ENCODE data around the gene PLCB1. TPM values are rescaled to one million over a fixed set of nuclear protein-coding genes. Genes with fewer than 3 reads are reported as not detected.
A peak's percentile ranks its signal among the peaks of the same experiment; 100 is the strongest.

The PLCB1 gene
- polyA plus RNA-seq, 3 donors from 2014 or later: 11.0 to 20.4 (median 12.6) TPM

DNA sequence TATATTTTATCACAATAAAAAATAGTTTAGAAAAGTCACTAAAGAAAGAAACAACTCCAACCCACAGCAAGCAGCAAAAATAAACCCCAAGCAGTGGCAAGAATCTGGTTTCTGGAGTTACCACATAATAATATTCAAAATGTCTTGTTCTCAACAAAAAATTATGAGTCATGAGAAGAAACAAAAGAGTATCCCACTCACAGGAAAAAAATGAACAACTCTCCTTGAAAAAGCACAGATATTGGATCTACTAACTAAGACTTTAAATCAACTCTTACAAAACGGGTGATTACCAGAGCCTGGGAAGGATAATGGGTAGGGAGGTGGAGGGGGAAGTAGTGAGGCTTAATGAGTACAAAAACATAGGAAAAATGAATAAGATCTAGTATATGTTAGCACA lies 425.6 kb downstream of the PLCB1 start:
- Mint-ChIP-seq H3K9me3 (peaks cover 6 to 28% (median 16%) of the 10 kb centered on the region in 6 donors), H3K27ac (no peak overlapping the region), H3K4me1 (peaks cover 10 to 27% of the 10 kb centered on the region in 2 donors), H3K36me3 (peaks cover 4 to 28% (median 24%) of the 10 kb centered on the region in 3 donors), H3K27me3 (ENCODE audit: low read depth in 3 of 3) (peaks cover 0 to 2% (median 2%) of the 10 kb centered on the region in 3 donors), H3K4me3 (no peak overlapping the region)
- DNase-seq: no peak

DNA sequence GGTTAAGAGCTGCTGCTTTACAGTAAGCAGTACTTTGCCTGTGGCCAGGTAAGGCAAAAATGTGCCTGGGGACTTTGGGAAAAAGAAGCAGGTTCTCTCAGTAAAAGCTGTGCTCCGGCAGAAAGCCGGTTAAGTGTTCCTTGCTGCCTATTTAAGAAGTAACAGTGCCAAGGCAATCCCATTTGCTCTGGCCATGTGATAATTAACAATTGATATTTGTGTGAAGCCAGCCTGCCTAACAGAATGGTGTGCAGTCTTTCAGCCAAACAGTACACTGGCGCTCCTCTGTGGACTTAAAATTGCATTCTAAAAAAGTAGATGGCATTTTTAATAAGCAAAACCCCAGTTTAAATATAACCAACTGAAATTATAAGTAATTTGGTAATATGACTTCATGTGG lies 430.3 kb downstream of the PLCB1 start:
- H3K9me3 Mint-ChIP-seq: peaks cover 0 to 18% (median 12%) of the 10 kb centered on the region in 6 donors
- peaks cover 9 to 21% (median 11%) of the 10 kb centered on the region in 3 donors for H3K36me3 Mint-ChIP-seq
- DNase-seq: no peak
- H3K4me3 Mint-ChIP-seq: no peak overlapping the region
- no peak overlapping the region for H3K27ac Mint-ChIP-seq
- H3K4me1 Mint-ChIP-seq: peaks cover 2% of the 10 kb centered on the region in 2 donors
- peaks cover 0 to 4% (median 2%) of the 10 kb centered on the region in 3 donors for H3K27me3 Mint-ChIP-seq (ENCODE audit: low read depth in 3 of 3)

DNA sequence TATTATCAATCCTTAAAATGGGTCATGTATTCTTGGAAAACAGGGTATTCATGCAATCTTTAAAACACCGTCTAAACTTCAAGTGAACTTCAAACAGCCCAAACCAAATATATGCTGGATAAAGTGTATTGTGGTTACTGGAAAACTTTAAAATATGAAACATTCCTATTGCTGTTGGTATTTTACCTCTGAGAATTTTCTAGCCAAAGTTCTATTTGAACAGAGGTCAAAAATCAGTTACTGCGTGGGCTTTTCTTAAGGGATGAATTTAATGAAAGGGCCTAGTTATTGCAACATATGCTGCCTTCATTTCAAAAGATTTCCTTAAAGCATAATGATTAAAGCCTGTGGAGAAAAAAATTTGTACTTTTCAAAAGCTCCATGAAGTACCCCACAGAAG lies 436.0 kb downstream of the PLCB1 start:
- H3K27me3 Mint-ChIP-seq (ENCODE audit: low read depth in 3 of 3): peaks cover 0 to 2% (median 2%) of the 10 kb centered on the region in 3 donors
- no peak overlapping the region for H3K27ac Mint-ChIP-seq
- peaks cover 0 to 13% (median 0%) of the 10 kb centered on the region in 6 donors for H3K9me3 Mint-ChIP-seq
- H3K4me3 Mint-ChIP-seq: no peak overlapping the region
- no peak for DNase-seq
- peaks cover 0 to 8% (median 6%) of the 10 kb centered on the region in 3 donors for H3K36me3 Mint-ChIP-seq
- peaks cover 5% of the 10 kb centered on the region in 2 donors for H3K4me1 Mint-ChIP-seq

DNA sequence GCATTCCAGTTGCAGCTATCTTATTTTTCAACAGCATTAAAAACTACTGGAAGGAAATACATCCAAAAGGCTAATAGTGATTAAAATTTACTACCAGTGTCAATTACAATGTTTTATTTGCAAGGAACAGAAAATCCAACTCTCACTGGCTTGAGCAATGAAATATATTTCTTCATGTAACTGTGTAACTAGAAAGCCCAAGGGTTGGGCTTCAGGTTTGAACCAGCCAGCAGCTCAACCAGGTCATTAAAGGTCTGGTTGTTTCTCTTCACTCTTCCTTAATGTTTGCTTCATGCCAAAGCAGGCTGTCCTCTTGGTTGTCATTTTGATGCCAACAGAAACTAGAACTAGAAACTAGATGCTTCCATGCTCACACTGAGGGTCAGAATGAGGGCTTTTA lies 437.7 kb downstream of the PLCB1 start:
- Mint-ChIP-seq H3K4me1 (peaks cover 5% of the 10 kb centered on the region in 2 donors), H3K4me3 (no peak overlapping the region), H3K27ac (no peak overlapping the region), H3K9me3 (no peaks in the 10 kb centered on the region), H3K36me3 (no peaks in the 10 kb centered on the region), H3K27me3 (ENCODE audit: low read depth in 3 of 3) (peaks cover 0 to 4% (median 2%) of the 10 kb centered on the region in 3 donors)
- DNase-seq: no peak

DNA sequence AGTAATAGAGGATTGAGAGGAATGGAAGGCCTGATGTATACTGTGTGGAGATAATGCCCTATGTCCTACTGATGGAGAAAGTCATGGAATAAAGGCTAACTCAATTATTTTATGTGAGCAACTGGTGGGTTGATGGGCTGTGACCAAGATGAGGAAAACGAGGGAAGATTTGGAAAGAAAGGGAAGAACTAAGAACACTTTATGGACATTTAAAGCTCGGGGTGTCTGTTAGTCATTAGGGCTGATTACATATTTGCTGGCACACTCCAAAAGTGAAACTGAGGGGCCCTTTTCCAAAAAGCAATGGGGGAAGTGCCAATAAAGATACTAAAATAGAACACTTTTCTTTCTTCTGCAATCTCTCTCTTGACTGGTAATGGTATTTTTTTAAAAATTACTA lies 439.5 kb downstream of the PLCB1 start:
- H3K9me3 Mint-ChIP-seq: no peaks in the 10 kb centered on the region
- H3K36me3 Mint-ChIP-seq: no peaks in the 10 kb centered on the region
- no peak for DNase-seq
- H3K27ac Mint-ChIP-seq: peak overlapping the region in 1 of 6 donors; percentile 2
- H3K4me1 Mint-ChIP-seq: peaks cover 5% of the 10 kb centered on the region in 2 donors
- peaks cover 0 to 4% (median 0%) of the 10 kb centered on the region in 3 donors for H3K27me3 Mint-ChIP-seq (ENCODE audit: low read depth in 3 of 3)
- no peak overlapping the region for H3K4me3 Mint-ChIP-seq

DNA sequence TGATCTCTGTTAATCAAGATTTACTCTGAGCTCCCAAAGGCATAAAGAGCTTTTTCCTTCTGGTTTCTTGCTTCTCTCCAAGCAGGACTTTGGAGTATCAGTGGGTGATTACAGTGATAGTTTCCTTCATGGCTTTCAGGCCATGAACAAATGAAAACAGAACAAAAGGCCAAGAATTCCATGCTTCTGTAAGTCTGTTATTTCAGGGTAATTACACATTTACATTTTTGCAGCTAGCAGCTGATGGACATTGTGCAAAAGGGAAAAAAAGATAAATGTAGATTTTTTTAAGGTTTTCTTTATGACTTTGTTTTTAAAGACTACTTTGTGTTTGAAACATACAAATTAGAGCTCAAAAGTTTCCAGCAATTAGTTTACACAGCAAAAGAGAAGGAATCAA lies 441.6 kb downstream of the PLCB1 start:
- Mint-ChIP-seq H3K9me3 (no peaks in the 10 kb centered on the region), H3K36me3 (no peaks in the 10 kb centered on the region), H3K4me1 (peaks cover 5% of the 10 kb centered on the region in 2 donors), H3K4me3 (no peak overlapping the region), H3K27me3 (ENCODE audit: low read depth in 3 of 3) (peaks cover 0 to 2% (median 0%) of the 10 kb centered on the region in 3 donors), H3K27ac (no peak overlapping the region)
- no peak for DNase-seq

DNA sequence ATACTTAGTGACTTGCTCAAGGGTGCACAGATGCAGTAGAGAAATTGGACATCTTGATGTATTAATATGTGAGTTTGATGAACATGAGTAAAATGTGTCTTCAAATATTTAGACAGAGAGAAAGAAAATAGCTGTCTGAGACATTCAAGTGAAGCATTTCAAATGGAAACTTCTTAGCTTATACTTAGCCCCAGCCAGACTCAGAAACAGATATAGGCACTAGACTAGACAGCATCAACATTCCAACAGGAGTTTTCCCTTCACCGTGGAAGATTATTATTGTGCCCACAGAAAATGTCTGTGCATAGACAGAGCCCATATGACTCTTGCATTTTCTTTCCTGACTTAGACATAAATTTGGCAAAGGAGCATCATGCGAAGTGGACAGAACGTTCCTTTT lies 443.0 kb downstream of the PLCB1 start:
- H3K27ac Mint-ChIP-seq: no peak overlapping the region
- H3K36me3 Mint-ChIP-seq: no peaks in the 10 kb centered on the region
- H3K4me1 Mint-ChIP-seq: peaks cover 3 to 5% of the 10 kb centered on the region in 2 donors
- H3K27me3 Mint-ChIP-seq (ENCODE audit: low read depth in 3 of 3): peaks cover 0 to 2% (median 0%) of the 10 kb centered on the region in 3 donors
- no peak for DNase-seq
- no peaks in the 10 kb centered on the region for H3K9me3 Mint-ChIP-seq
- H3K4me3 Mint-ChIP-seq: no peak overlapping the region

DNA sequence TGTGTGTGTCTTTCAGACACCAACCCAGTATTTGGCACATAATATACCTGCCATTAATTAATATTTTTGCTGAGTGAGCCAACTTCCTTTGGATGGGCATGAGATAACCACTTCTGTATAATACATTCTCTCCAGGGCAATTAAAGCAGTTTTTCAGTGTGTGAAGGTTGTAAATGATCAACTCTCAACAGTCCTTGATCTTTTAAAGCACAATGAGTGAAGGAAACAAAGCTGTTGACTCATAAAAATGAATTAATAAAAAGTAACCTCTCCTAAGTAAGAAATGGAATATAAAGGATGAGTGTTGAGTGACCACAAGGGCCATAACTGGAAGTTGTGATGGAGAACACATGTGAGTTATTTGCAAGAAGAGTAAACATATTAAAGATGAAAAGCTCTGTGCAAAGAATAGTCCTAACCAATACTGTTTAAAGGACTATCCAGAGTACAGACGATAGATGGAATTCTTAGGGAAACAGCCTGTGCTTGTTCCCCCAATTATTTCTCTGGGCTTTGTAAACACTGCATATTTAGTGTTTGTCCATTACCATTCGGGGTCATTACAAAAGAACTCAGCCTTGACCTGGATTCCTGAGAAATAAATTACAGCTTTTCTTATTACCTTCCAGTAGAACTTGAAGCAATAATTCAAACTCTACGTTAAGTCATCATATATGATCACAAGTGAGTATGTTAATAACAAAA lies 446.2 kb downstream of the PLCB1 start:
- H3K9me3 Mint-ChIP-seq: no peaks in the 10 kb centered on the region
- no peak overlapping the region for H3K4me3 Mint-ChIP-seq
- no peak for DNase-seq
- H3K4me1 Mint-ChIP-seq: peaks cover 0 to 3% of the 10 kb centered on the region in 2 donors
- H3K27me3 Mint-ChIP-seq (ENCODE audit: low read depth in 3 of 3): peaks cover 0 to 2% (median 2%) of the 10 kb centered on the region in 3 donors
- no peaks in the 10 kb centered on the region for H3K36me3 Mint-ChIP-seq
- H3K27ac Mint-ChIP-seq: no peak overlapping the region

DNA sequence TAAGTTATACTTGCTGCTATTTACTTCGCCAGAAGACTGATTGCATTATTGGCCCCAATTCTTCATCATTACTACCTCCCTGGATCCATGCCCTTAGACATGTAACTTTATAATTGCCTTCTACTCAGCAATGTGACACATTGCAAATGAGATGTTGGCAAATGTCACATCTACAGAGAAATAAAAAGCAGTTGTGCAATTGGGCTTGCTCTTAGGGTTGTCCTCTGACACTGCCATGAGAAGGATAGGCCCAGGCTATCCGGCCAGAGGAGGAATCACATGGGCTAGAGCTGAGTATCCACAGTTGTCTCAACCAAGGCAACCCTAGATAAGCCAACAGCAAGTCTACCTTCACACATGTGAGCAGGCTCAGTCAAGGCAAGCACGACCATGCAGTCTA lies 447.0 kb downstream of the PLCB1 start:
- H3K27me3 Mint-ChIP-seq (ENCODE audit: low read depth in 3 of 3): peaks cover 0 to 2% (median 1%) of the 10 kb centered on the region in 3 donors
- H3K4me1 Mint-ChIP-seq: peaks cover 0 to 3% of the 10 kb centered on the region in 2 donors

DNA sequence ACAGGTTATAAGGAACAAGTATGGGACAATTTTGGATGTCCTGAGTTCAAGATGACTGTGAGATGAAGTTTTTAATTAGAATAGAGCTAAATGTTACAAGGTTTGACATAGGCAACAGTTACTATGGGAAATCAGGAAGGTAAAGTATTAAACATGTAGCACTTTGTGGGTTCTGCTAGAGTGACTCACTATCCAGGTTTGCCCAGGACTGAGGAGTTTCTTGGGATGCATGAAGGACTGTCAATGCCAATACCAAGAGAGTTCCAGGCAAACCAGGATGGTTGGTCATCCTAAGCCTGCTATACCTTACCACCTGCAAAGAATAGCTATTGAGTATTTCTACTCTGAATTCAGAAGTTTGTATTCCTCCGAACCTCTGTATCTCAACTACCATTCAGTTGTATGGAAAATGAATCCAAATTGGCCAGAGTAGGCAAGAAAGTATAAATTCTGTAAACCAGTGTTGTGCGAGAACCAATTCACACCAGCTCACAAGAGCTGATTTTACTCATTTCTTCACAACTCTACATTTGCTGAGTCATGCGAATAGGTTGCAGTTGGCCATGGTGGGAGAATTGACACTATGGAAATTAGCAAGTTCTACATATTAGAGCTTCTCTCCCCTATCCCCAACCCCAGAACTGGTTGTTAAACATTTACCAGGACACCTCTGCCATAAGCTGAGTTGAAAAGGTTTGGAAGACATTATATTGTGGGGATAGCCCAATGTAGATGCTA lies 449.5 kb downstream of the PLCB1 start:
- H3K27ac Mint-ChIP-seq: no peak overlapping the region
- DNase-seq: no peak
- H3K36me3 Mint-ChIP-seq: no peaks in the 10 kb centered on the region
- H3K4me3 Mint-ChIP-seq: no peak overlapping the region
- H3K9me3 Mint-ChIP-seq: no peaks in the 10 kb centered on the region
- peaks cover 0 to 2% (median 0%) of the 10 kb centered on the region in 3 donors for H3K27me3 Mint-ChIP-seq (ENCODE audit: low read depth in 3 of 3)
- peaks cover 0 to 3% of the 10 kb centered on the region in 2 donors for H3K4me1 Mint-ChIP-seq

More for the DNA sequence above, 447.0 kb downstream of the PLCB1 start:
- DNase-seq: no peak
- no peak overlapping the region for H3K4me3 Mint-ChIP-seq
- no peaks in the 10 kb centered on the region for H3K36me3 Mint-ChIP-seq
- H3K9me3 Mint-ChIP-seq: no peaks in the 10 kb centered on the region
- no peak overlapping the region for H3K27ac Mint-ChIP-seq

DNA sequence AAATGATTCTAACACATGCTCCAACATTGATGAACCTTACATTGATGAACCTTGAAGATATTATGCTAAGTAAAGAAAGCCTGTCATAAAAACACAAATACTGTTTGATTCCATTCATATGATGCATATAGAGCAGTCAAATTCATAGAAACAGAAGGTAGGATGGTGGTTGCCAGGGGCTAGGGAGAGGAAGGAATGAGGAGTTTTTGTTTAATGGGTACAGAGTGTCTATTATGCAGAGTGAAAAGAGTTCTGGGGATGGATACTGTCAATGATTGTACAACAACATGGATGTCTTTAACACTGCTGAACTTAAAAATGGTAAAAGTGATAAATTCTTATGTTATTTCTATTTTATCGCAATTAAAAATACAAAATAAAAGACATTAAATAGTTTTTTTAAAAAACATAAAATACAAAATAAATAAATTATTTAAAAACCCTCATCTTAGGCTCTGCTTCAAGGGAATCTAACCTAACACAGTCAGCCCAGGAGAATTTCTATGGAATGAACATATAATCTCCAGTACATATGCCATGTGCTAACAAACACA lies 451.0 kb downstream of the PLCB1 start:
- DNase-seq: no peak
- H3K27ac Mint-ChIP-seq: peak overlapping the region in 1 of 6 donors; percentile 38
- peaks cover 0 to 2% (median 0%) of the 10 kb centered on the region in 3 donors for H3K27me3 Mint-ChIP-seq (ENCODE audit: low read depth in 3 of 3)
- H3K36me3 Mint-ChIP-seq: no peaks in the 10 kb centered on the region
- no peak overlapping the region for H3K4me3 Mint-ChIP-seq
- no peaks in the 10 kb centered on the region for H3K9me3 Mint-ChIP-seq
- peaks cover 12 to 13% of the 10 kb centered on the region in 2 donors for H3K4me1 Mint-ChIP-seq

DNA sequence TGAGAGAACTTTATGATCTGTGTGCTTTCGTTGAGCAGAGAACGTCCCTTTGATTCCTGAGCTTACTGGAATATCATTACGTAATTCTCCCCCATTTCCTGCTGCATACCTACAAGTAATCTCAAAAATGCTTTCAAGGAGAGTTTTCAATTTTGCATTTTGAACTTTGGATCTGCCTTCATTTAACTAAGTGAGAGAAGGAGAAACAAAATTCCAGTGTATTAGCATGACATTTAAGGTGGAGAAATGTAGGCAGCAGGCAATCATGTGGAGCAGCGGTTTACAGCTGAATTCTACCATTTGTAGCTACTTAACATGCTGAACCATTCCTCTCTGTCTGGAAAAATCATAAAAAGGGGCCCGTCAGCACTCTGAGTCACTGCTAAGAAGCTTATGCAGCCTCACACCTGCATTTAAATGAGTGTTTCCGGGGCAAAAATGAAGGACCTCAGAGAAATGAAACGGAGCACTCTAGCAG lies 451.5 kb downstream of the PLCB1 start:
- Mint-ChIP-seq H3K4me1 (peaks cover 17 to 18% of the 10 kb centered on the region in 2 donors), H3K27ac (peak overlapping the region in 1 of 6 donors; percentile 38), H3K4me3 (no peak overlapping the region), H3K9me3 (no peaks in the 10 kb centered on the region), H3K36me3 (no peaks in the 10 kb centered on the region), H3K27me3 (ENCODE audit: low read depth in 3 of 3) (peaks cover 0 to 2% (median 0%) of the 10 kb centered on the region in 3 donors)
- DNase-seq: no peak

DNA sequence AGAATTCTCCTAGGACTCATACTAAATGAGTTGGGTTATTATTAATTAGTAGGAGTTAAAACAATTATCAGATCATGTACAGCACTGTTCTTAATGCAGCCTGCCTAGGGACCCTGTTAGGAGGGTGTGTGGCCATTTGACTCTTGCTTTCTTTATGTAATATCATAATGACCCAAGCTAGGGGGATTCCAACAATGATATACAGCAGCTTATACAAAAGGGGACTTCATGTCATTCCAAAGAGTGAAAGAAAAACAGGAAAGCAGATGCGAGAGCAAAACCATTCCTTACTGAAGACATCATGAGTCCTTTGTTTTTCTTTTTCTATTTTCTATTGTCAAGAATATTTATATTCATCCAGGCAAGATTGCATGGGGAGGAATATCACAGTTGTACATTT lies 455.2 kb downstream of the PLCB1 start:
- Mint-ChIP-seq H3K27ac (peak overlapping the region; percentile 5 to 93 (median 80)), H3K4me3 (peak overlapping the region in 2 of 5 donors; percentile 0 to 18), H3K4me1 (peaks cover 23 to 39% of the 10 kb centered on the region in 2 donors), H3K36me3 (peaks cover 0 to 3% (median 0%) of the 10 kb centered on the region in 3 donors), H3K27me3 (ENCODE audit: low read depth in 3 of 3) (peaks cover 0 to 2% (median 0%) of the 10 kb centered on the region in 3 donors), H3K9me3 (no peaks in the 10 kb centered on the region)
- no peak for DNase-seq
